HepG2 (cell line): ENCODE data around the gene USP24. TPM values are rescaled to one million over a fixed set of nuclear protein-coding genes. Genes with fewer than 3 reads are reported as not detected.

Experiments used
- ATAC-seq: fragments of 200-7000 bp; cut with Tn5 transposase; 3 replicates; pipeline ENCODE4 v1.9.1; 2020; ENCODE audit warnings: mild to moderate bottlenecking, moderate library complexity
- BruUV-seq: library from RNA; stranded (reverse); fragments of 400-500 nt; replicated peaks from 2 replicates; lab custom pipeline; 2021; lab: Mats Ljungman, UMichigan
- CTCF ChIA-PET: fragments of 300-600 bp; formaldehyde crosslinking; extraction: SDS; loops from one replicate; lab custom pipeline; 2021; ENCODE audit warnings: low total read pairs, inconsistent platforms, low intra/inter-chr PET ratio; lab: Yijun Ruan, JAX
- POLR2A ChIA-PET: fragments of 350-600 bp; sonication (Branson Sonifier 250); formaldehyde crosslinking; loops from one replicate; lab custom pipeline; 2020; ENCODE audit warnings: antibody characterized with exemption, inconsistent platforms; lab: Yijun Ruan, JAX
- DNase-seq: peaks from one replicate; pipeline ENCODE4 v3.0.0-alpha.2; 2015; ENCODE audit warnings: low spot score
- FAIRE-seq: peaks from 3 replicates; lab custom pipeline; 2011; peaks lifted over from hg19 to GRCh38; lab: Jason Lieb, UNC
- H2AFZ ChIP-seq: one replicate; pipeline ENCODE4 v1.6.1; 2011; ENCODE audit warnings: low read length, inconsistent platforms
- H3K27ac ChIP-seq: fragments of 300-600 bp; 3 replicates; pipeline ENCODE4 v1.8.0; 2011; ENCODE audit warnings: mixed run types, mild to moderate bottlenecking, mixed read lengths, low read length, inconsistent platforms; ENCODE audit not compliant: insufficient read depth; ENCODE audit errors: extremely low read length
- H3K27me3 ChIP-seq, 2 experiments: fragments of 200-600 bp in 1 of 2; 2 replicates in 1 of 2; 3 replicates in 1 of 2; pipeline versions ENCODE4 v1.6.0 to v1.8.0; 2011; ENCODE audit warnings: low read length in 2 of 2, mild to moderate bottlenecking in 2 of 2, moderate library complexity in 2 of 2, inconsistent platforms in 1 of 2; ENCODE audit not compliant: insufficient read depth in 2 of 2, control insufficient read depth in 1 of 2
- H3K36me3 ChIP-seq, 2 experiments: fragments of 200-600 bp in 1 of 2; replicated peaks in 1 of 2; 2 replicates in 1 of 2; 3 replicates in 1 of 2; pipeline versions ENCODE4 v1.5.1 to v1.8.0; 2011; ENCODE audit warnings: low read length in 2 of 2, inconsistent platforms in 1 of 2; ENCODE audit not compliant: insufficient read depth in 2 of 2, control insufficient read depth in 1 of 2
- H3K4me1 ChIP-seq: 2 replicates; pipeline ENCODE4 v1.5.1; 2012; ENCODE audit warnings: low read length, inconsistent platforms; ENCODE audit not compliant: insufficient read depth
- H3K4me2 ChIP-seq: 2 replicates; pipeline ENCODE4 v1.6.0; 2011; ENCODE audit warnings: low read depth, low read length, inconsistent platforms
- H3K4me3 ChIP-seq, 3 experiments: fragments of 200-600 bp in 1 of 3; sonication (generic), shearing (Covaris generic) in 1 of 3; replicated peaks in 1 of 3; 2 replicates each; pipeline ENCODE4 v1.5.1; 2011 to 2016; ENCODE audit warnings: low read length in 3 of 3, inconsistent platforms in 2 of 3, low read depth in 2 of 3, mild to moderate bottlenecking in 2 of 3, control low read depth in 1 of 3, mixed read lengths in 1 of 3; ENCODE audit not compliant: insufficient read depth in 1 of 3
- H3K79me2 ChIP-seq: one replicate; pipeline ENCODE4 v1.6.1; 2011; ENCODE audit warnings: low read length, inconsistent platforms; ENCODE audit not compliant: insufficient read depth
- H3K9ac ChIP-seq: 2 replicates; pipeline ENCODE4 v1.6.0; 2011; ENCODE audit warnings: mild to moderate bottlenecking, low read depth, low read length, inconsistent platforms; ENCODE audit not compliant: insufficient read depth
- H3K9me3 ChIP-seq: 2 replicates; pipeline ENCODE4 v1.5.1; 2012; ENCODE audit warnings: mild to moderate bottlenecking, low read length
- H4K20me1 ChIP-seq: 2 replicates; pipeline ENCODE4 v1.6.0; 2011; ENCODE audit warnings: inconsistent platforms, mild to moderate bottlenecking, low read length, moderate library complexity; ENCODE audit not compliant: insufficient read depth
- ARNTL ChIP-seq: sonication (generic); formaldehyde crosslinking; IDR thresholded peaks from 2 replicates; pipeline ENCODE4 v1.4.0; 2020; ENCODE audit warnings: mild to moderate bottlenecking, missing genetic modification reagents
- FOXK2 ChIP-seq: fragments of 450-650 bp; IDR thresholded peaks from 2 replicates; pipeline ENCODE4 v1.6.1; 2016
- POGK ChIP-seq: sonication (generic); formaldehyde crosslinking; conservative IDR thresholded peaks from 2 replicates; pipeline ENCODE4 v1.8.0; 2022; ENCODE audit warnings: mild to moderate bottlenecking, moderate library complexity, missing genetic modification reagents
- SMARCE1 ChIP-seq: fragments of 450-650 bp; IDR thresholded peaks from 2 replicates; pipeline ENCODE4 v1.6.1; 2017; ENCODE audit warnings: borderline replicate concordance
- SOX5 ChIP-seq: IDR thresholded peaks from 2 replicates; pipeline ENCODE4 v1.6.1; 2016; ENCODE audit warnings: borderline replicate concordance
- ZC3H4 ChIP-seq: sonication (generic); formaldehyde crosslinking; IDR thresholded peaks from 2 replicates; pipeline ENCODE4 v1.4.0; 2020; ENCODE audit warnings: missing genetic modification reagents, borderline replicate concordance
- ZNF674 ChIP-seq: sonication (generic); formaldehyde crosslinking; IDR thresholded peaks from 2 replicates; pipeline ENCODE4 v1.5.0; 2020; ENCODE audit warnings: low read depth, mild to moderate bottlenecking, missing genetic modification reagents
- ZNF788 ChIP-seq: sonication (generic); formaldehyde crosslinking; IDR thresholded peaks from 2 replicates; pipeline ENCODE4 v1.5.0; 2020; ENCODE audit warnings: mild to moderate bottlenecking, missing genetic modification reagents, borderline replicate concordance
- in situ Hi-C: cut with HindIII; loops from 2 replicates; pipeline ENCODE4 v1.10.0; 2017; ENCODE audit warnings: low pct_unique_long_range_greater_than_20kb; ENCODE audit not compliant: extremely low pct_ligation_motif_present
- intact Hi-C: fragments of 100-400 bp; cut with micrococcal nuclease; formaldehyde crosslinking; loops from one replicate; pipeline ENCODE4 v1.10.0; 2022; ENCODE audit not compliant: unreplicated experiment
- polyA plus RNA-seq, 8 experiments: library from polyadenylated mRNA; depleted of rRNA in 3 of 8; stranded (reverse) in 7 of 8; unstranded in 1 of 8; fragments of >200 nt; fragmentation: Illumina TruSeq in 4 of 8; extraction: Trizol in 4 of 8; gene quantifications; 2 replicates each; pipeline versions ENCODE4 v1.2.1 to v1.2.3, GENCODE V29; 2011 to 2016; ENCODE audit warnings: low read depth in 4 of 8, missing spikeins in 1 of 8, mixed read lengths in 1 of 8; ENCODE audit not compliant: insufficient read depth in 1 of 8
- total RNA-seq, 5 experiments: library from RNA; depleted of rRNA; stranded (reverse); fragments of >200 nt; fragmentation: Illumina TruSeq; extraction: Trizol; gene quantifications; 2 replicates each; pipeline ENCODE4 v1.2.3, GENCODE V29; 2016; ENCODE audit warnings: low read depth in 1 of 5
- TF ChIP-seq, protein P1 (sequence below): sonication (generic); formaldehyde crosslinking; IDR thresholded peaks from 2 replicates; pipeline ENCODE4 v1.4.0; 2020; ENCODE audit warnings: missing genetic modification reagents, low read depth, mild to moderate bottlenecking, borderline replicate concordance

USP24 gene
- total and polyA plus RNA-seq, 2 of the 13 experiments (the other 11 are each of a cell fraction or from before 2014, with no cell fraction given) = 18.8 to 47.6 TPM

DNA sequence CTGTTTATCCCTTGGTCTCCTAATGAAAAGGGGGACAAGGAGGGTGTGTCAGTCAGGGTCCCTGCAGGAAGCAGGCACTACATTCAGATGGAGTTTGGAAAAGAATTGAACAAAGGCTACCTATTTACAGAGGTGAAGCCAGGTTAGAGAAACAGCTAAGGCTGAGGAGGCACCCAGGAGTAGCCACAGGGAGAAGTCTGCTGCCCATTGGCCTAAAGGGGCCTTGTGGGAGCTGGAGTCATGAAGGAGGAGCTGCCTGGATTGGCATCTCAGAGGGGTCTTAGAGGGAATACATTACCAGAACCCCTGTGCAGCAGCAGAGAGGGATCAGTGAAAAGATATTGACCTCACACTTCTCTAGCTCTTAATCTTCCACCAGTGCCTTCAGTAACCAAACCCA lies 31.2 kb upstream of the USP24 start:
- no peaks in the 10 kb centered on the region for H3K79me2 ChIP-seq
- no peaks in the 10 kb centered on the region for H3K9me3 ChIP-seq
- no peak overlapping the region for H3K4me2 ChIP-seq
- CTCF ChIA-PET = no interaction called here
- in situ Hi-C loops (no loop called here), intact Hi-C loops (no loop called here)
- BruUV-seq = no TSS peak
- DNase-seq (no peak), FAIRE-seq (no peak), ATAC-seq (no peak)
- H3K4me3 ChIP-seq = no peak overlapping the region
- H3K27ac ChIP-seq = no peak overlapping the region
- H3K36me3 ChIP-seq = no peaks in the 10 kb centered on the region
- H3K9ac ChIP-seq = no peak overlapping the region
- no peaks in the 10 kb centered on the region for H4K20me1 ChIP-seq
- H3K27me3 ChIP-seq = peaks cover 0 to 6% of the 10 kb centered on the region in 2 experiments; a peak in 1 of 5 replicates
- H2AFZ ChIP-seq = no peak overlapping the region
- POLR2A ChIA-PET = no interaction called here
- H3K4me1 ChIP-seq = peaks cover 21% of the 10 kb centered on the region
- TF ChIP-seq FOXK2 (no peak), ARNTL (CRISPR knock-in tag) (no peak), ZNF674 (CRISPR knock-in tag) (no peak), ZC3H4 (CRISPR knock-in tag) (no peak), ZNF788 (no peak), SOX5 (CRISPR knock-in tag) (no peak), POGK (CRISPR knock-in tag) (no peak), SMARCE1 (no peak)
- TF ChIP-seq, protein P1, sequence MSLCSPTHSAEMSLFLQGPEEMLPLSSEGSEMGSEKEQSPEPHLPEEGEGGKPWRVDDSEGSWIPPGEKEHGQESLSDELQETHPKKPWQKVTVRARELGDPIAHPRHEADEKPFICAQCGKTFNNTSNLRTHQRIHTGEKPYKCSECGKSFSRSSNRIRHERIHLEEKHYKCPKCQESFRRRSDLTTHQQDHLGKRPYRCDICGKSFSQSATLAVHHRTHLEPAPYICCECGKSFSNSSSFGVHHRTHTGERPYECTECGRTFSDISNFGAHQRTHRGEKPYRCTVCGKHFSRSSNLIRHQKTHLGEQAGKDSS (CRISPR knock-in tag) = no peak
